Measurements from ENCODE around the gene ALKBH2.

DNA sequence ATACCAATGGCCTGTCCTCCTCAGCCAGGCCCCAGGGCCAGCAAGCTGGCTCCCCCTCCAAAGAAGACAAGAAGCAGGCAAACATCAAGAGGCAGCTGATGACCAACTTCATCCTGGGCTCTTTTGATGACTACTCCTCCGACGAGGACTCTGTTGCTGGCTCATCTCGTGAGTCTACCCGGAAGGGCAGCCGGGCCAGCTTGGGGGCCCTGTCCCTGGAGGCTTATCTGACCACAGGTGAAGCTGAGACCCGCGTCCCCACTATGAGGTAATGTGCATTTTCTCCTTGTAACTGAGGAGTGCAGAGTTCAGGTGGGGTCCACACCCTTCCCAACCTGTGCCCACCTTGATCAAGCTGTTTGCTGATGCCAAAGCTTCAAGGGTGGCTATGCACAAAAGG is 46.5 kb upstream of the ALKBH2 start:
- TF ChIP-seq POLR2A (IDR thresholded peaks at IDR 0.05; ENCODE audit: low read depth, low read length) (no peak), POLR2AphosphoS5 (IDR thresholded peaks at IDR 0.05; ENCODE audit: low read depth, low read length) (no peak)
